OCI-LY7 (cell line): ENCODE data around the gene MALRD1.

Experiments
- EZH2phosphoT487 ChIP-seq: fragments of 200-600 bp; sonication (generic); IDR thresholded peaks from 2 replicates; pipeline ENCODE4 v1.6.1; 2018; ENCODE audit warnings: low read depth, borderline replicate concordance, mild to moderate bottlenecking, mixed run types, antibody characterized with exemption, low read length, moderate library complexity, mixed read lengths
- TF ChIP-seq, protein P1 (sequence below): fragments of 200-600 bp; sonication (generic); conservative IDR thresholded peaks from 2 replicates; pipeline ENCODE4 v1.5.1; 2014; ENCODE audit warnings: mild to moderate bottlenecking, antibody characterized with exemption, low read length, moderate library complexity, mixed read lengths

DNA sequence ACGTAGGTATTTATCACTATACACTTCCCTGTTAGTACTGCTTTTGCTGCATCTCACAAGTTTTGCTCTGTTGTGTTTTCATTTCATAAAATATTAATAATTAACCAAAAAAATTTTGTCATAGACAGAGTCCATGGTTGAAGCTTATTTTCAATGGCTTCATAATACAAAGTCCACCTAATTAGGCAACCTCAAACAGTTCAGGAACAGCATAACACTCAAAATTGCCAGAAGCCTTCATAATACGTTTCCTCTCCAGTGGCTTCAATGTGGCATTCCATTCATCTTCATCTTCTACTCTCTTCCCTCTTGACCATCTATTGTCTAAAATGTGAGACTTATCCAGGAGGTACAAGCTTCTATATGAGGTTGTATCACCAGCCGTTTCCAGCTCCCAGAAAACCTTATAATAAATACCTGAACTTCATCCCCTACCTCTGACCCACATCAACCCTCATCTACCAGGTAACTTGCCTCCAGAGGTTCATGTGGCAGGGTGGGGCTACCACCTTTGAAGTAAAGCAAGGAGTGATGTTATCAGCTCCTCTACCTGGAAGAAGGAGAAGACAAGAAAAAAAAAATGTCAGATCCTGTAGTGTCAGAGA, 337.3 kb downstream of the MALRD1 start:
- TF ChIP-seq EZH2phosphoT487 = no peak
- TF ChIP-seq, protein P1, sequence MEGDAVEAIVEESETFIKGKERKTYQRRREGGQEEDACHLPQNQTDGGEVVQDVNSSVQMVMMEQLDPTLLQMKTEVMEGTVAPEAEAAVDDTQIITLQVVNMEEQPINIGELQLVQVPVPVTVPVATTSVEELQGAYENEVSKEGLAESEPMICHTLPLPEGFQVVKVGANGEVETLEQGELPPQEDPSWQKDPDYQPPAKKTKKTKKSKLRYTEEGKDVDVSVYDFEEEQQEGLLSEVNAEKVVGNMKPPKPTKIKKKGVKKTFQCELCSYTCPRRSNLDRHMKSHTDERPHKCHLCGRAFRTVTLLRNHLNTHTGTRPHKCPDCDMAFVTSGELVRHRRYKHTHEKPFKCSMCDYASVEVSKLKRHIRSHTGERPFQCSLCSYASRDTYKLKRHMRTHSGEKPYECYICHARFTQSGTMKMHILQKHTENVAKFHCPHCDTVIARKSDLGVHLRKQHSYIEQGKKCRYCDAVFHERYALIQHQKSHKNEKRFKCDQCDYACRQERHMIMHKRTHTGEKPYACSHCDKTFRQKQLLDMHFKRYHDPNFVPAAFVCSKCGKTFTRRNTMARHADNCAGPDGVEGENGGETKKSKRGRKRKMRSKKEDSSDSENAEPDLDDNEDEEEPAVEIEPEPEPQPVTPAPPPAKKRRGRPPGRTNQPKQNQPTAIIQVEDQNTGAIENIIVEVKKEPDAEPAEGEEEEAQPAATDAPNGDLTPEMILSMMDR = no peak
